NCI-H2081 treated with DMSO at 0.1 percent for 48 hours (cell line): ENCODE measurements around the gene CDKAL1.
"Not testable (repeated sequence)": the region's sequence is repeated elsewhere in the genome, so short reads cannot be mapped to it uniquely, and the experiment has no call there.

ENCODE experiments used
- DNase-seq: peaks from one replicate; lab custom pipeline; 2025; lab: John Stamatoyannopoulos, UW

Gene CDKAL1

GRCh38 chr6:21208796-21209186 is 674.5 kb downstream of the CDKAL1 start:
- no peak for DNase-seq

GRCh38 chr6:21213492-21213891 is 679.2 kb downstream of the CDKAL1 start:
- no peak for DNase-seq

- no peak for DNase-seq
Measured at GRCh38 chr6:21214738-21215448, 680.6 kb downstream of the CDKAL1 start.

GRCh38 chr6:21219241-21219640 is 685.0 kb downstream of the CDKAL1 start:
- DNase-seq, result no peak

GRCh38 chr6:21219856-21220255 is 685.6 kb downstream of the CDKAL1 start:
- no peak for DNase-seq

- no peak for DNase-seq
Measured at GRCh38 chr6:21220271-21220987, 686.2 kb downstream of the CDKAL1 start.

- no peak for DNase-seq
Measured at GRCh38 chr6:21222656-21223055, 688.4 kb downstream of the CDKAL1 start.

GRCh38 chr6:21225912-21226311 is 691.7 kb downstream of the CDKAL1 start:
- no peak for DNase-seq

- no peak for DNase-seq
Measured at GRCh38 chr6:21227486-21227885, 693.2 kb downstream of the CDKAL1 start.

GRCh38 chr6:21228411-21228810 is 694.2 kb downstream of the CDKAL1 start:
- no peak for DNase-seq

- no peak for DNase-seq
Measured at GRCh38 chr6:21228876-21229460, 694.7 kb downstream of the CDKAL1 start.

GRCh38 chr6:21230536-21230935 is 696.3 kb downstream of the CDKAL1 start:
- no peak for DNase-seq

- no peak for DNase-seq
Measured at GRCh38 chr6:21235162-21235561, 700.9 kb downstream of the CDKAL1 start.

GRCh38 chr6:21238208-21238607 is 704.0 kb downstream of the CDKAL1 start:
- DNase-seq, result no peak

- DNase-seq, result no peak
Measured at GRCh38 chr6:21240709-21241108, 706.5 kb downstream of the CDKAL1 start.

- no peak for DNase-seq
Measured at GRCh38 chr6:21241231-21242130, 707.2 kb downstream of the CDKAL1 start.

- DNase-seq, result no peak
Measured at GRCh38 chr6:21244897-21245470, 710.7 kb downstream of the CDKAL1 start.

- no peak for DNase-seq
Measured at GRCh38 chr6:21245488-21245887, 711.2 kb downstream of the CDKAL1 start.

- DNase-seq, result no peak
Measured at GRCh38 chr6:21246075-21246474, 711.8 kb downstream of the CDKAL1 start.

GRCh38 chr6:21254460-21254859 is 720.2 kb downstream of the CDKAL1 start:
- DNase-seq, result not testable (repeated sequence)

GRCh38 chr6:21256197-21256596 is 721.9 kb downstream of the CDKAL1 start:
- DNase-seq, result no peak

- DNase-seq, result no peak
Measured at GRCh38 chr6:21257125-21257524, 722.9 kb downstream of the CDKAL1 start.
